ENCODE data around the gene C6orf141.

The C6orf141 gene

DNA sequence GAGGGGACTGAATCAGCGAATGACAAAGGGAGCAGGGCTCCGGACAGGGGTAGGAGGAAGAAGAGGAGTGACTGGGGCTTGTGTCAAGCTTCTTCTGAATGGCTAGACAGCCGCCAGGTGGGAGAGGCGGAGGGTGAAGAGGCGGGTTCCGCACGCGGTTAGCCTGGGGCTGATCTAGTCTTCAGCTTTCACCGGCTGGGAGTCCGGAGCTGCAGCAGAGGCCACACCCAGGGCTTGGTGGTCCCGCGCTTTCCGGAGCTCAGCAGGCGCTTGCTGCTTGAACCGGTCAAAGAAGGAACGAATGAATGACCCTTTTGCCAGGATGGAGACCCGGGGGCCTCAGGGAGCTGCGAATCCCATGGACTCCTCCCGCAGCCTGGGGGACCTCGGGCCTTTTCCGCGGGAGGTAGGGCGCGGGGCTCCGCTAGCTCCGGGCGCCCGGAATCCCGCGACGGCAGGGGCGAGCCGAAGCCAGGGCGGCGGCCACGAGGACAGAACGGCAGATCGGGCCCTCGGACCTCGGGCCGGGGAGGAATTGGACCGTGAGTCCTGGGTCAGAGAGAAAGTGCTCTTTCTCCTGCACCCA is at the start of gene C6orf141:
C6orf141 (plus strand) TSS at position 177 of the 586 bp plus-strand sequence; CDS start at position 302, 125 bp downstream.
- DNase-seq (ENCODE audit: low spot score) = no peak

GRCh38 chr6:49504666-49505065 is 45.8 kb upstream of the C6orf141 start:
- DNase-seq (ENCODE audit: low spot score) = no peak

DNA sequence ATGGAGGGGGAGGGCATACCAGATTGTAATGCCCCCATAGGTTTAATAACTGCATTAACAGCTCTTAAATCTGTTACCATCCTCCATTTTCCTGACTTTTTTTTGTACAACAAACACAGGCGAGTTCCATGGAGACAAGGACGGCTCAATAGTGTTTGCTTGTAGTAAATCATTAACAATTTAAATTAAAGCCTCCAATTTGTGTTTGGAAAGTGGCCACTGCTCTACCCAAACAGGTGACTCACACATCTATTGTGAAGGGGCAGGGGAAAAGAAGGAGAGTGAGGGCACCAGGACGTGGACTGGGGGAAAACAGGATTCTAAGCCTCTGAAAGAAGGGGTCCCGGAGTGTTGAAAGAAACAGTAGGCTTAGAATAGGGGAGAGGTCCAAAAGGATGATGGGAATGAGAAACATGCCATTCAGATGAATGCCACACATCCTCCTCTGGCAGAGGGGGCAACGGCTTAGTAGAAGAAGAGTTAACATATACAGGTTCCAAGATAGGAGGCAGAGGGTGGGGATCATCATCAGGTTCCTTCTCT is 43.8 kb upstream of the C6orf141 start:
- DNase-seq (ENCODE audit: low spot score) = no peak

GRCh38 chr6:49509342-49509741 is 41.1 kb upstream of the C6orf141 start:
- DNase-seq (ENCODE audit: low spot score) = no peak

GRCh38 chr6:49513153-49513989 is 37.1 kb upstream of the C6orf141 start:
- DNase-seq (ENCODE audit: low spot score) = no peak

DNA sequence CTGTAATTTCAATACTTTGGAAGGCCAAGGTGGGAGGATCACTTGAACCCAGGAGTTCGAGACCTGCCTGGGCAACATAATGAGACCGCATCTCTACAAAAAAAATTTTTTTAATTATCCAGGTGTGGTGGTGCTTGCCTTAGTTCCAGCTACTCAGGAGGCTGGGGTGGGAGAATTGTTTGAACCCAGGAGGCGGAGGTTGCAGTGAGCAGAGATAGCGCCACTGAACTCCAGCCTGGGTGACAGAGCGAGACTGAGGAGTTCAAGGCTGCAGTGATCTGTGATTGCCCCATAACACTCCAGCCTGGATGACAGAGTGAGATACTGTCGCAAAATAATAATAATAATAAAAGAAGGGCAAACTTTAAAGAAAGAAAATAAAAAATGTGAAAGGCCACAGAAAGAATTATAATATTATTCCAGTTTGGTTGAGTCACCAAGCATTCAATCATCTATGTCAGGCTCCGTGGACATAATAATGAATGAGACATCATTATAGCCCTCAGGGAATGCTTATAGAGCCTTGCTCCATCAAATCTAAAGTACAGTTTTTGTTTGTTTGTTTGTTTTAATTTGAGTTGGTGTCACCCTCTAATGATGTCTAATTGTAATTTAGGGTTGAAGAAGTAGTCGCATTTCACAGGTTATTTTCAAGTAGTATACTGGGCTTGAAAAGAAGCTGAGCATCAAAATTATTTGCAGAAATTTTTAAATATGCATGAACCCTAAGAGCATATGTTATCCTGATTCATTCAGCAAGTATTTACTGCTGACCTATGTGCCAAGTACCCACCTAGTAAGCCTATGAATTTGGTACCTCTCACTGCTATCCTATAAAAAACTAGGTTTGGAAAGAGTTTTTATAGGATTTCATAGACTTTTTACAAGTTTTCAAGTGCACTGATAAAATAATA is 35.6 kb upstream of the C6orf141 start:
- DNase-seq (ENCODE audit: low spot score) = no peak

DNA sequence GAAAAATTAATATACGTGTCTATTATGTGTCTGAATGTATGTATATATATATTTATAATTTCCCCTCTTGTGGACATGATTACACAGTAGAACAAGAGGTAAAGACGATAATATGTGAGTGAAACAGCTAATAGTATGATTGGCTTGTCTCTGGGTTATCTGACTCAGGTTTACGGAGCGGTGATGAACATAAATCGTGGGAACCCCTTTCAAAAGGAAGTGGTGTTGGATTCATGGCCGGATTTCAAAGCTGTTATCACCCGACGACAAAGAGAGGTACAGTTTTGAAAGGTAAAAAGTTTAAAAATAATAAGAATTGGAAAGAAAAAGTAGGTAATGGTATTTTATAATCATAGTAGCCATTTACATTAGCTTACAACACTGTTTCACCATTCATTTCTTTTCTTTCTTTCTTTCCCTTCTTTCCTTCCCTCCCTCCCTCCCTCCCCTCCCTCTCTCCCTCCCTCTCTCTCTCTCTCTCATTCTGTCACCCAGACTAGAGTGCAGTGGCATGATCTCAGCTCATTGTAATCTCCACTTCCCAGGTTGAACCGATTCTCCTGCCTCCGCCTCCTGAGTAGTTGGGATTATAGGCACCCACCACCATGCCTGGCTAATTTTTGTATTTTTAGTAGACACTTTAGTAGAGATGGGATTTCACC is 34.9 kb upstream of the C6orf141 start:
- DNase-seq (ENCODE audit: low spot score) = no peak

DNA sequence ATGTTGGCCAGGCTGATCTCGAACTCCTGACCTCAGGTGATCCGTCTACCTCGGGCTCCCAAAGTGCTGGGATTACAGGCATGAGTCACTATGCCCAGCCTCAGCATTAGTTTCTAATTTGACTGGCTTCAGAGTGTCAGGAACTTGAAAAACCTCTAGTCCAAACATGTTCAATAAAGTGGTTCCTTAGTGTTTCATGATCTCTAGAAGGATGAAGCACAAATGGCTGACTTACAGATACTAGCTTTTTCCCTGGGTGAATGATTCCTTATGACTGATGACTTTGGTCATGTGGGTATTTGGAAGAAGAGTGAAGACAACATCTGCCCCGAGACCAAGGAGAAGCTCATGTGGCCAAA is 34.3 kb upstream of the C6orf141 start:
- no peak for DNase-seq (ENCODE audit: low spot score)

GRCh38 chr6:49517919-49518318 is 32.5 kb upstream of the C6orf141 start:
- DNase-seq (ENCODE audit: low spot score) = no peak

- DNase-seq (ENCODE audit: low spot score) = no peak
Observed at GRCh38 chr6:49519660-49520059, 30.8 kb upstream of the C6orf141 start.

DNA sequence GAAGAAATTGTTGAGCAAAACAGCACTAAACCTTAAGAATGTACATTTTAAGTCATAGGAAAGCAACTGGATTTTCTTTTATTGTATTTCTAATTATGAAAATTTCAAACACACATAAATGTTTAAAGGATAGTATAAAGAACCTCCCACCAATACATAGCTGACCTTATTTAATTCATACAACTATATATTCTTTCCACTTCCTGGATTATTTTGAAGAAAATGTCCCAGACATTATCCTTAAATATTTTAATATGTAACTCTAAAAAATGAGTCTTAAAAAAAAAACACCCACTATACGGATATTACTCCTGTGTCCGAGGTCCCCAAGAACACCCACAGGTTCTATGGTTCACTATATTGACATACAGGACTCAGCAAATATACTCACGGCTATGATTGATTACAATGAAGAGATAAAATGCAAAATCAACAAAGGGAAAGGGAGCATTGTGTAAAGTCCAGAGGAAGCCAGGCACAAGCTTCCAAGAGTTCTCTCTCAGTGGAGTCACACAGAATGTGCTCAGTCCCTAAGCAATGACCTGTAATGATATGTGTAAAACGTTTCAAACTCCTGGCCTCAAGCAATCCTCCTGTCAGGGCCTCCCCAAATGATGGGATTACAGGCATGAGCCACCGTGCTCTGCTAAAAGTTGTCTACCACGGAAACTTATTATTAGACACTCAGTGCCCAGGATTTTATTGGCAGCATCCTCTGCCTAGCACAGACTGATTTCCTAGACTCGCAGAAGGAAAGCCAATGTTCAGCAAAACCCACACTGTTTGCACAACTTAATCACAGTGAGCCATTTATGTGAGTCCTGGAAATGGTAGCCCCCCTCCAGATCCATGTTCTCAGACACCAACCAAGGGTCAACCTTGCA is 27.5 kb upstream of the C6orf141 start:
- DNase-seq (ENCODE audit: low spot score) = no peak

- no peak for DNase-seq (ENCODE audit: low spot score)
Observed at GRCh38 chr6:49523901-49524300, 26.6 kb upstream of the C6orf141 start.

- DNase-seq (ENCODE audit: low spot score) = no peak
Observed at GRCh38 chr6:49524541-49524940, 25.9 kb upstream of the C6orf141 start.

DNA sequence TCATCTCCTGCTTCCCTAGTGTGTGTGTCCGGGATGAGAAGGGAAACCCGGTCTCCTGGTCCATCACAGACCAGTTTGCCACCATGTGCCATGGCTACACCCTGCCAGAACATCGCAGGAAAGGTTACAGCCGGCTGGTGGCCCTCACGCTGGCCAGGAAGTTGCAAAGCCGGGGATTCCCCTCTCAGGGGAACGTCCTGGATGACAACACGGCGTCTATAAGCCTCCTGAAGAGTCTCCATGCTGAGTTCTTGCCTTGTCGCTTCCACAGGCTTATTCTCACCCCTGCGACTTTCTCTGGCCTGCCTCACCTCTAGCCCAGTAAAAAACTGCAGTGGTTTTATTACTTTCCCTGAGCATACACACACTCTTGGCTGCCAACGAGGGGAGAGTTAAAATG is 23.9 kb upstream of the C6orf141 start:
- no peak for DNase-seq (ENCODE audit: low spot score)

DNA sequence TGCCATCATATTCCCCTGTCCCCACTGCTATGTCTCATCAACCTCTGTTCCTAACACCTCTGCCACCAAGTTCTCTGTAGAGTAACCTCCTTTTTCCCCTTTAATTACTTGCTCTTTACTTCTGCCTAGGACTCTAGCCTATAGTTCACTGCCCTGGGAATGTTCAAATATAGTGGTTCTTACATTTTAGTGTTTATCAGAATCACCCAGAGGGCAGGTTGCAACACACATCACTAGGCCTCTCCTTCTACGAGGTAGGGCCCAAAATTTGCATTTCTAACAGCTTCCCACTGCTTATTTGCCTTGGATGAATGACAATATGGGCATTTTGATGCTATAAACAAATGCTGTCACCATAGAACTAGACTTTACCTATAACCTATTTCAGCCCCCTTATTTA is 23.1 kb upstream of the C6orf141 start:
- no peak for DNase-seq (ENCODE audit: low spot score)

DNA sequence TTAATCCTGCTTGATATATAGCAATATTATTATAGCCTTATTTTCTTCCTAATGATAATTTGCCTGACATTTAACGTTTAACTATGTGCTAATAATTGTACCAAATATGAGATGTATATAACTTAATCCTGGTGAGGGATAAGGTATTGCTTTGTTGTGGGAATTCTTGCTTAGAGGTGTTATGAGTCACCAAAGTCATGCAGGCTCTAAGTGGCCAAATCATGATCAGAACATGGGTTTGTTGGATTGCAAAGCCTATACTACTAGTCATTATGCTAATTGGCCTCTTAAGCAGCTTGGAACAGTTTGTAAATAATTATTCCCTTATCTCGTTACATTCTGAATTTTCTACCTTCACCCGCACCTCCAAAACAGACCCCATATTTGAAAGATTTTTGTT is 21.9 kb upstream of the C6orf141 start:
- DNase-seq (ENCODE audit: low spot score) = no peak

DNA sequence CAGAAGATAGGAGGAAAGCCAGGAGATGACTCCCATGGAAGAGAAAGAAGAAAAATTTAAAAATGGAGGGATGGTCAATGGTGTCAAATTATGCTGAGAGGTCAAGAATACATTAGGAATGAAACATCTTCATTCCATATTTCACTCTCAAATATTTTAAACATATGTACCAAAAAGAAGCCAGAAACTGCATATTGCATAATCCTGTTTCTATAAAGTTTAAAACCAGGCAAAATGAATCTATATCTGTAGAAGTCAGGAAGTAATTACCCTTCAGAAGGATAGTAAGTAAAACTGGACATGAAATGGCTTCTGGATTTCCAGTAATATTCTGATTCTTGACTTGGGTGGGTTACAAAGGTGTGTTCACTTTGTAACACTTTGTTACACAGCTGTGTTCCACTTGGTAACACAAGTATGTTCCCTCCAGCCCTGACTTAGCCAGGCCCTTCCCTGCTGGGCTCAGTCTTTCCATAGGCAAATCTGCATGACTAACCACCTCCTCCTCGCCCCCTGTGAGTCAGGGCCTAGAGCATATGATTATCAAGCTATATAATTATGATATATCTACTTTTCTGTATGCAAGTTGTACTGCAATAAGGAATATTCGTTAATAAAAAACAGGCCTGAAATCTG is 20.2 kb upstream of the C6orf141 start:
- no peak for DNase-seq (ENCODE audit: low spot score)

DNA sequence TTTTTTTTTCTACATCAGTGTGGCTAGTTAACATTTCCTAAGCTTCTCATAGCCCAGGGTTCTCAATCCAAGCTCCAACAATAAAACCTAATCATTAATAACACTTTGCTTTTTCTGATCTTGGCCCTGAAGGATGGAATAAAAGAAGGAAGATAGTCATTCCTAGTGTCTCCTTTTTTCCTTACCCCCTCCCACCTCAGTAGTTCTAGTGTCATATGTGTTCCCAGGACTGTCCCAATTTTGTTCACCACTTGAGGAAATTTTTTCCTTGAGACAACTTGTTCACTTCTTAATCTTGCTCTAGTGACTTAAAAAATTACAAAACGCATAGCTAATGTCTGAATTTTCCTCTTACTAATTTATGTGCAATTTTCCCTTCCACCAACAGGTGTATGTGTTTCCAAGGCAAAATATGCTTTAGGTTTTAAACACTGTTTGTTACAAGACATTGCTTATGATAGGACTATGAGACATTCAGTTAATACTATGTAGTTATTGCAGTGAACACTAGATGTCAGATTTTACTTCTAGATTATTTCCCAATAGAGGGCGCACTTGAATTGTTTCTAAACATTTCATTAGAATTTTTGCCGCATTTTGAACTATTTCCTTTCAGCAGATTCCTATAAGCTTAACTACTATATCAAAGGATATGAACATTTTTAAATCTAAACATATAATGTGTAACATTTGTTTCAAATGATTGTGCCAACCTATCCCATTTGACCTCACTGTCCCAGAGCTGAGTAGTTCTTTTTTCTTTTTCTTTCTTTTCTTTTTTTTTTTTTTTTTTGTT is 18.5 kb upstream of the C6orf141 start:
- DNase-seq (ENCODE audit: low spot score) = peak; percentile 59

GRCh38 chr6:49535795-49536194 is 14.7 kb upstream of the C6orf141 start:
- no peak for DNase-seq (ENCODE audit: low spot score)

DNA sequence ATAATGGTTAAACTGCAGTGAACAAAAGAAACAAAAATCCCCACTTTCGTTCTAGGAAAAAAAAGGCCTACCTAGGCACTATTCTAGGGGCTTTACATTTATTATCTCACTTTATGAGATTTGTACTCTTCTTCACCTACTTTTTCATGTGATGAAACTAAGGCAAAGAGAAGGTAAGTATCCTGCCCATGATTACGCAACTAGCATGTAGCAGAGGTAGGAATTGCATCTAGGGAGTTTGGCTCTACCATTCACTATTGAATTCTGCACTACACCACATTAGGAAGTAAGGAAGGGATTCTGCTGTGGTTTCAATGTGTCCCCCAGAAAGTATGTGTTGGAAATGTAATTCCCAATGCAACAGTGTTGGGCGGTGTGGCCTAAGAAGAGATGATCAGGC is 11.4 kb upstream of the C6orf141 start:
- no peak for DNase-seq (ENCODE audit: low spot score)

All from AG08395 (cell line).